GM21717 (cell line): ENCODE results near the gene ESR1.

Experiments
- ATAC-seq: cut with Tn5 transposase; IDR thresholded peaks from one replicate; pipeline ENCODE4 v1.9.1; 2021; ENCODE audit warnings: mild to moderate bottlenecking, moderate library complexity; ENCODE audit not compliant: unreplicated experiment

The ESR1 gene

GRCh38 chr6:152089992-152090391, 282.5 kb downstream of the ESR1 start:
- no peak for ATAC-seq

GRCh38 chr6:152091201-152091600, 283.7 kb downstream of the ESR1 start:
- no peak for ATAC-seq

- no peak for ATAC-seq
Observed at GRCh38 chr6:152091851-152092341, 284.4 kb downstream of the ESR1 start.

GRCh38 chr6:152093711-152094110, 286.2 kb downstream of the ESR1 start:
- ATAC-seq: no peak

- ATAC-seq: no peak
Observed at GRCh38 chr6:152094276-152094675, 286.8 kb downstream of the ESR1 start.

- ATAC-seq: no peak
Observed at GRCh38 chr6:152094992-152095592, 287.6 kb downstream of the ESR1 start.

- ATAC-seq: no peak
Observed at GRCh38 chr6:152096863-152097496, 289.5 kb downstream of the ESR1 start.

GRCh38 chr6:152098683-152099082, 291.2 kb downstream of the ESR1 start:
- ATAC-seq: no peak

- ATAC-seq: no peak
Observed at GRCh38 chr6:152099446-152100182, 292.1 kb downstream of the ESR1 start.

- ATAC-seq: no peak
Observed at GRCh38 chr6:152100183-152100618, 292.7 kb downstream of the ESR1 start.

- no peak for ATAC-seq
Observed at GRCh38 chr6:152107973-152108372, 300.5 kb downstream of the ESR1 start.

- no peak for ATAC-seq
Observed at GRCh38 chr6:152110886-152111820, 303.7 kb downstream of the ESR1 start.

- peak; percentile 52 for ATAC-seq
Observed at GRCh38 chr6:152112491-152113261, 305.2 kb downstream of the ESR1 start.

- ATAC-seq: peak; percentile 87
Observed at GRCh38 chr6:152117156-152118133, 310.0 kb downstream of the ESR1 start.

- ATAC-seq: no peak
Observed at GRCh38 chr6:152118224-152118623, 310.7 kb downstream of the ESR1 start.

GRCh38 chr6:152118678-152119077, 311.2 kb downstream of the ESR1 start:
- no peak for ATAC-seq

- no peak for ATAC-seq
Observed at GRCh38 chr6:152119831-152120230, 312.3 kb downstream of the ESR1 start.

GRCh38 chr6:152121910-152122309, 314.4 kb downstream of the ESR1 start:
- ATAC-seq: no peak

GRCh38 chr6:152122434-152122833, 315.0 kb downstream of the ESR1 start:
- ATAC-seq: no peak
